Endodermal cell (in vitro differentiated cells): ENCODE data around the gene TP53INP2. TPM values are rescaled to one million over a fixed set of nuclear protein-coding genes. Genes with fewer than 3 reads are reported as not detected.
A peak's percentile ranks its signal among the peaks of the same experiment; 100 is the strongest.

ENCODE experiments used
- DNase-seq: peaks from one replicate; pipeline ENCODE4 v3.0.0-alpha.2; 2017
- H3K27ac ChIP-seq: 2 replicates; pipeline ENCODE4 v1.5.1; 2013; ENCODE audit warnings: mild to moderate bottlenecking, low read depth, low read length, moderate library complexity
- H3K27me3 ChIP-seq: 2 replicates; pipeline ENCODE4 v1.6.1; 2013; ENCODE audit warnings: mild to moderate bottlenecking, low read length, moderate library complexity; ENCODE audit not compliant: insufficient read depth, control insufficient read depth, poor library complexity, severe bottlenecking
- H3K36me3 ChIP-seq: 2 replicates; pipeline ENCODE4 v1.7.0; 2013; ENCODE audit warnings: mild to moderate bottlenecking, low read length, moderate library complexity; ENCODE audit not compliant: control insufficient read depth, insufficient read depth
- H3K4me1 ChIP-seq: one replicate; pipeline ENCODE4 v1.7.0; 2013; ENCODE audit warnings: low read length; ENCODE audit not compliant: control insufficient read depth, insufficient read depth
- H3K4me3 ChIP-seq: 2 replicates; pipeline ENCODE4 v1.5.1; 2013; ENCODE audit warnings: mild to moderate bottlenecking, low read length, moderate library complexity
- H3K9ac ChIP-seq: 2 replicates; pipeline ENCODE4 v1.6.1; 2013; ENCODE audit warnings: mild to moderate bottlenecking, low read length, moderate library complexity; ENCODE audit not compliant: poor library complexity, severe bottlenecking; ENCODE audit errors: extremely low read depth
- H3K9me3 ChIP-seq: 2 replicates; pipeline ENCODE4 v1.6.1; 2013; ENCODE audit warnings: mild to moderate bottlenecking, low read length, moderate library complexity; ENCODE audit not compliant: control insufficient read depth
- H3K27ac Mint-ChIP-seq: 2 replicates; pipeline ENCODE4 v1.8.0; 2020; ENCODE audit warnings: mixed read lengths
- H3K27me3 Mint-ChIP-seq: 2 replicates; pipeline ENCODE4 v1.8.0; 2021; ENCODE audit warnings: mild to moderate bottlenecking, mixed read lengths; ENCODE audit not compliant: insufficient read depth
- H3K36me3 Mint-ChIP-seq: 2 replicates; pipeline ENCODE4 v1.8.0; 2020; ENCODE audit warnings: low read depth, mixed read lengths
- H3K4me1 Mint-ChIP-seq: 2 replicates; pipeline ENCODE4 v1.8.0; 2020; ENCODE audit warnings: mixed read lengths
- H3K4me3 Mint-ChIP-seq: 2 replicates; pipeline ENCODE4 v1.8.0; 2020; ENCODE audit warnings: mild to moderate bottlenecking, moderate library complexity, mixed read lengths
- H3K9me3 Mint-ChIP-seq: 2 replicates; pipeline ENCODE4 v1.8.0; 2020; ENCODE audit warnings: mild to moderate bottlenecking, mixed read lengths
- CTCF ChIP-seq: fragments of 200-600 bp; sonication (generic); conservative IDR thresholded peaks from 2 replicates; pipeline ENCODE4 v1.5.0; 2021; ENCODE audit warnings: antibody characterized with exemption, mild to moderate bottlenecking
- WGBS, 2 experiments: methylation state at CpG; one replicate each; pipeline versions ENCODE4 v1.1.5 to v1.1.7; 2013; ENCODE audit warnings: missing lambda C conversion rate in 2 of 2, mixed read lengths in 1 of 2; ENCODE audit not compliant: insufficient coverage in 1 of 2, insufficient read length in 1 of 2; 5-methylcytosine and 5-hydroxymethylcytosine counted together
- total RNA-seq, 2 donors: library from RNA; stranded (reverse); fragmentation: NEBNext Ultra II Directional in 1 of 2; extraction: Animal tissue kit (Norgen Biotek cat#: 25700) in 1 of 2; gene quantifications; 2 replicates in 1 of 2; 3 replicates in 1 of 2; pipeline ENCODE4 v1.2.1, GENCODE V29; 2021

The TP53INP2 gene
- total RNA-seq, 2 donors from 2014 or later: 7.0 to 20.2 TPM

GRCh38 chr20:34747479-34747878 is 43.3 kb downstream of the TP53INP2 start:
- WGBS, 2 experiments: 92 to 100% methylated on average over 1 to 2 of the region's 2 CpGs
- peaks cover 92% of the 10 kb centered on the region for H3K36me3 ChIP-seq
- peak overlapping the region; percentile 16 for H3K27ac ChIP-seq
- H3K36me3 Mint-ChIP-seq: peaks cover 55% of the 10 kb centered on the region
- no peaks in the 10 kb centered on the region for H3K9me3 Mint-ChIP-seq
- DNase-seq: no peak
- H3K27ac Mint-ChIP-seq: no peak overlapping the region
- H3K9ac ChIP-seq: no peak overlapping the region
- H3K4me3 Mint-ChIP-seq: no peak overlapping the region
- TF ChIP-seq CTCF: no peak
- no peaks in the 10 kb centered on the region for H3K4me1 ChIP-seq
- H3K4me1 Mint-ChIP-seq: no peaks in the 10 kb centered on the region
- no peak overlapping the region for H3K4me3 ChIP-seq
- H3K27me3 Mint-ChIP-seq: no peaks in the 10 kb centered on the region
- H3K27me3 ChIP-seq: no peaks in the 10 kb centered on the region
- H3K9me3 ChIP-seq: no peaks in the 10 kb centered on the region

- WGBS, 2 experiments: 98 to 100% methylated on average over 1 to 2 of the region's 2 CpGs
- H3K9ac ChIP-seq: no peak overlapping the region
- DNase-seq: no peak
- no peak overlapping the region for H3K27ac ChIP-seq
- no peaks in the 10 kb centered on the region for H3K4me1 ChIP-seq
- H3K27me3 ChIP-seq: no peaks in the 10 kb centered on the region
- Mint-ChIP-seq H3K27ac (no peak overlapping the region), H3K4me1 (peaks cover under 1% of the 10 kb centered on the region), H3K27me3 (no peaks in the 10 kb centered on the region), H3K36me3 (peaks cover 49% of the 10 kb centered on the region), H3K4me3 (no peak overlapping the region), H3K9me3 (no peaks in the 10 kb centered on the region)
- no peaks in the 10 kb centered on the region for H3K9me3 ChIP-seq
- H3K4me3 ChIP-seq: no peak overlapping the region
- peaks cover 92% of the 10 kb centered on the region for H3K36me3 ChIP-seq
- no peak for TF ChIP-seq CTCF
Measured at GRCh38 chr20:34748709-34749108, 44.6 kb downstream of the TP53INP2 start.

GRCh38 chr20:34750484-34750883 is 46.3 kb downstream of the TP53INP2 start:
- H3K27me3 Mint-ChIP-seq: no peaks in the 10 kb centered on the region
- H3K4me1 ChIP-seq: no peaks in the 10 kb centered on the region
- 48% methylated on average over 2 of the region's 2 CpGs; no CpG with 5 or more reads in 1 of the 2 experiments for WGBS, 2 experiments
- H3K36me3 ChIP-seq: peaks cover 91% of the 10 kb centered on the region
- H3K27ac Mint-ChIP-seq: no peak overlapping the region
- no peak overlapping the region for H3K9ac ChIP-seq
- no peaks in the 10 kb centered on the region for H3K9me3 Mint-ChIP-seq
- H3K27me3 ChIP-seq: no peaks in the 10 kb centered on the region
- no peaks in the 10 kb centered on the region for H3K9me3 ChIP-seq
- H3K27ac ChIP-seq: no peak overlapping the region
- peaks cover 53% of the 10 kb centered on the region for H3K36me3 Mint-ChIP-seq
- no peak for TF ChIP-seq CTCF
- no peak for DNase-seq
- H3K4me3 ChIP-seq: no peak overlapping the region
- H3K4me1 Mint-ChIP-seq: peaks cover 16% of the 10 kb centered on the region
- no peak overlapping the region for H3K4me3 Mint-ChIP-seq
